GM12872 (cell line): ENCODE data around the gene ELP5.

Source experiments
- TF ChIP-seq, protein P1 (sequence below): IDR thresholded peaks from 3 replicates; pipeline ENCODE4 v1.5.1; 2011; ENCODE audit warnings: low read depth, mild to moderate bottlenecking, low read length, moderate library complexity; ENCODE audit not compliant: insufficient read depth

ELP5 gene

DNA sequence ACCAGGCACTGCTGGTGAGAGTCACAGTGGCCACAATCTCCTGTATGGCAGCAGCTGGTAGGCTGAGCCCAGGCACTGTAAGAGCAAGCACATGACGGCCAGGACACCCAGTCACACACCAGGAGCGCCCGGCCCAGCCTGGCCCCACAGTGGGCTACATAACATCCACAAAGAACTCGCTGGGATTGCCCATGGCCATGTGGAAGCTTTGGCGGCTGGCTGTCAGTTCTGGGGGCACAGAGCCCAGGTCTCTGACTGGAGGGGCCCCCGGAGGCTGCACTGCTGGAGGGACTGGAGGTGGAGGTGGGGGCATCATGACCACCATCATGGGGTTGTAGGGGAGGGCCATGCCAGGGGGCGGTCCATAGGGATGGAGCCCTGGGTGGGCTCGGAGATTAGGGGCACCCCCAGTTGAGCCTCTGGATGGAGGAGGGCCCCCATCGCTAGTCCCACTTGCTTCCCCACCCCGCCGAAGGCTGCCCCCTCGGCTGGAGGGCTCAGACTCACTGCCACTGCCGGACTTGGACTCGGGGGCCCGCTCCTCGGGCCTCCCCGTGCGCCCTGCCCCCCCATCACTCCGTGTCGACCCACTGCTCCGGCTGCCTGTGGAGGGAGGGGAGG lies 26.2 kb upstream of the ELP5 start:
- TF ChIP-seq, protein P1, sequence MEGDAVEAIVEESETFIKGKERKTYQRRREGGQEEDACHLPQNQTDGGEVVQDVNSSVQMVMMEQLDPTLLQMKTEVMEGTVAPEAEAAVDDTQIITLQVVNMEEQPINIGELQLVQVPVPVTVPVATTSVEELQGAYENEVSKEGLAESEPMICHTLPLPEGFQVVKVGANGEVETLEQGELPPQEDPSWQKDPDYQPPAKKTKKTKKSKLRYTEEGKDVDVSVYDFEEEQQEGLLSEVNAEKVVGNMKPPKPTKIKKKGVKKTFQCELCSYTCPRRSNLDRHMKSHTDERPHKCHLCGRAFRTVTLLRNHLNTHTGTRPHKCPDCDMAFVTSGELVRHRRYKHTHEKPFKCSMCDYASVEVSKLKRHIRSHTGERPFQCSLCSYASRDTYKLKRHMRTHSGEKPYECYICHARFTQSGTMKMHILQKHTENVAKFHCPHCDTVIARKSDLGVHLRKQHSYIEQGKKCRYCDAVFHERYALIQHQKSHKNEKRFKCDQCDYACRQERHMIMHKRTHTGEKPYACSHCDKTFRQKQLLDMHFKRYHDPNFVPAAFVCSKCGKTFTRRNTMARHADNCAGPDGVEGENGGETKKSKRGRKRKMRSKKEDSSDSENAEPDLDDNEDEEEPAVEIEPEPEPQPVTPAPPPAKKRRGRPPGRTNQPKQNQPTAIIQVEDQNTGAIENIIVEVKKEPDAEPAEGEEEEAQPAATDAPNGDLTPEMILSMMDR: no peak

DNA sequence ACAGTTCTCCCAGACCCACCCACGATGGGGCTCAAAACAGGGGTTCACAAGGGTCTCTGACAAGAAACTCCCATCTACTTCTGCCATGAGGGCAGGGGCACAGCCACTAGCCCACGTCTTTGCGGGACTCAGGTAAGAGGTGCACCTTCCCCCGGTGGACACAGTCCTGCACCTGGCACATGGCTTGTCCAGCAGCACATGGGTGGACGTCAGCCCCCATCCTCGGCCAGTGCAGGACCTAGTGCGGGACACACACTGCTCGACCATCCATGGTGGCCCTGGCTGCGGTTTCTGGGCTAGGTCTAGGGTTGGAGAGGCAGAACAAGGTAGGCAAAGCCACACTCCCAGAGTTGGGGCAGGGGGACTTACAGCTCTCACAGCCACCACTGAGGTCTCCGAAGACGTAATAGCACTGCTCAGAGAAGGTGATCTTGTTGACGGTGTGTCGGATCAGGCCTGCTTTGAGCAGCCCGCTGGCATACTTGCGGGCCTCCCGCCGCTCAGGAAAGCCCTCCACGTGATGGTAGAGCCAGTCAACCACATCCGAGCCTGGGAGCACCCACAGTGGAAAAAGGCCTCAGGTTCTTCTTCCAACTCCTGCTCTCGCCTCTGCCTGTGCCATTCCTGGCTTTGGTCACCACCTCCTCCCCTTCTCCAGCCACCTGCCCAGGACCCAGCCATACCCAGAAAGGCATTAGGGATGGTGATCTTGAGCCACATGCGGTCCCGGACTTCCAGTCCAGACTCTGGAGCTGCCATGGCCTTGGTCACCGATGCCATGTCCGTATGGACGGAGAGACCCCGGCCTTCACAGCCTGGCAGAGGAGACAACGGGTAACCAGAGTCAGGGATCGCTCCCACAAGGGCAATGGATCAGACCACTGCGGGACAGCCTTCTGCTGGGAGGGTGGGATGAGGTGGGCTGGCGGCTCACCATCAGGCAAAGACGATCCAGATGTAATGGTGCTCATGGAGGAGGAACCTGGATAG lies 25.0 kb upstream of the ELP5 start:
- TF ChIP-seq, protein P1: no peak

DNA sequence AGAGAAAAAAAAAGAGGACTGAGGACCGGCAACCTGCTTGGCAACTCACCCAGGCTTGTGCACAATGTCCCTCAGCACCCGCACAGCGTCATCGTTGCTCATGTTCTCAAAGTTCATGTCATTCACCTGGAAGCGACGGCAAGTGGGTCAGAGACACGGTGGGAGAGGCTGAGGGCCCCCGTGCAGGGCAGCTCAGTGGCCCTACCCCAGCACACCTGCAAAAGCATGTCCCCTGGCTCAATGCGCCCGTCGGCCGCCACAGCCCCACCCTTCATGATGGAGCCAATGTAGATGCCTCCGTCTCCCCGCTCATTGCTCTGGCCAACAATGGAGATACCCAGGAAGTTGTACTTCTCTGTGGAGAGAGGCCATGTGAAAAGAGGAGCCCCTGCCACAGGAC lies 23.1 kb upstream of the ELP5 start:
- TF ChIP-seq, protein P1: no peak

DNA sequence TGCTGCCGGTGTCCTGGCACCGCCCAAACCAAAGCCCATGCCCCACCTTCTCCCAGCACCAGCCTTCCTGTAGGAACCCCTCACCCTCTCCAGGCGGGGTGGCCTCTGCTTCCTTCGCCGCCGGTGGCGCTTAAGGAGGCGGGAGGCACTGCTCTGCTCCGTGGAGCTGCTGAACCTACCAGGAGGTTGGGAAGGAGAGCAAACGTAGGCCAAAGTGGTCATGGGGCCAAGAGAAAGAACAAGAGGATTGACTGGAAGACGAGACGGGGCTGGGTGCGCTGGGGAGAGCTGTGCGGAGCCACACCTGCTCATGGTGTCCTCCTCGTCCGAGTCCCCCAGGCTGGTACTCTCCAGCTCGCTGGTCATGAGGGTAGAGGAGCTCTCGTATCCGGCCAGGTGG lies 22.5 kb upstream of the ELP5 start:
- TF ChIP-seq, protein P1: no peak

DNA sequence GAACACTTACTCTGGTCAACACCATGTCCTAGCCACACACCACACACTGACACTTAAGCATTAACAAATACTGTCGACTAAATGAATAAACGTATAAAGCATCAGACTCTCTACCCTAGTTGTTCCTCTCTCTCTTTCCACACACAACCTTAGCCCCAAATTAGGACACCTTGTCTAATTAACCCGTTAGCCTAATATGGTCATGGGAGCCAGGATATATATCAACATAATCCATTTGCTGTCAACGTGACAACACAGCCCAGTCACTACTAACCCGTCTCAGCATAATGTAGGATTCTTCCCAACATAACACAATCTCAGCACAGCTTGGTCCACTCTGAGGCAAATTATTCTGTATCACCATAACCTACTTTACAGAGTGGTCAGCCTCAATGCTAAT lies 19.9 kb upstream of the ELP5 start:
- TF ChIP-seq, protein P1: no peak

DNA sequence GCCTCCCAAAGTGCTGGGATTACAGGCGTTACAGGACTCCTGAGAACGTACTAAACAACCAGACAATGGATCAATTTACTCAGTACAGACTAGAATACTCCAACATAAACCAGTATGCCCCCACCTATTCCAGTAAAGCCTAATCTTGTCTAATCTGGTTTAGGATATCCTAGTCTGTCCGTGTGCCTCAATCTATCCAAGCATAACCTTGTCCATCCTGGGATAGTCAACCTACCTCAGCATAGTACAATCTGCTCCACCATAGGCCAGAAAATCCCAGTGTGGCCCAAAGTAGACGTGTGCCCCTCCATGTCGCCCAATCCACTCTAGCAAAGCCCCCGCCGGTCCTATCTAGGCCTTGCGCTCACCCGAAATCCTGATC lies 18.3 kb upstream of the ELP5 start:
- TF ChIP-seq, protein P1: no peak

DNA sequence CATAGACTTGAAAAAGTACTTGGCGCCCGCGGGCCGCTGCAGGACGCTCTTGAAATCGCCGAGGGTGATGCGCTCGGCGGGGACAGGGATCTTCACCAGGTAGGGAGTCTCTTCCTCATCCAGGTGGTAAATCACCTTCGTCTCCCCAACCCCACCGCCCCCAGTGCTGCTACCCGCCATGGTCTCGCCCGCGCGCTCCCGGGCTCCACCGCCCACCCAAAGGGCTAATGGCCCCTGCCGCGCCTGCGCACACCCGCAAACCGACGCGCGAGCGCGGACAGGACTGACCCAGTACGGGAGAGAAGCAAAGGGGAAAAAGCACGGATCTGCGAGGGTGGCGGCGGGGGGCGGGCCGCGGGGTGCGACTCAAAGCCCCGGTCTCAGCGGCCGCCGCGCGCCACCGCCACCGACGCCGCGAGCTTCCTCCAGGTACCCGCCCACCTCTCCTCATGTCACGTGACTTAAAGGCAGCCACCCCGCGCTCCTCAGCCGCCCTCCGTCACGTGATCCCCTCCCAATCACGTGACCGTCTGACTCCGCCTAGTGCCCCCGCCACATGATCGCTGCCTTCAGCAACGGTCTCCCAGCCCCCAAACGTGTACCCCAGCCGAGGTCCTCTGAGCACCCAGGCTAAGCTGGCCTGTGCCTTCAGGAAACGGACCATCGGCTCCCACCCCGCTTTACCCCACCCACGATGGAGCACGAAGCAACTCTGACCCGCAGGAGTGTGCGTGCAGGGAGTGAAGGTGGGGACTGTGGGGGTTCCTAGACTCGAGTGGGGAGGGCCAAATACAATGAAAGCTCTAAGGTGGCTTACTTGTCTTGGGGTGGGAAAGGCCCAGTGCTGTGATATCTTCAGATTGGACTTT lies 17.7 kb upstream of the ELP5 start, which contains the start of gene DVL2:
DVL2 (minus strand) TSS at position 435 of the 869 bp plus-strand sequence; CDS start at position 180, 255 bp downstream.
- TF ChIP-seq, protein P1: no peak
